ENCODE data around the gene SLC6A7.

SLC6A7 gene

GRCh38 chr5:150175536-150175935 is 14.3 kb upstream of the SLC6A7 start:
- DNase-seq, result no peak

GRCh38 chr5:150176745-150177477 is 13.0 kb upstream of the SLC6A7 start:
- DNase-seq, result no peak

GRCh38 chr5:150177721-150178120 is 12.1 kb upstream of the SLC6A7 start:
- no peak for DNase-seq

GRCh38 chr5:150178262-150178661 is 11.6 kb upstream of the SLC6A7 start:
- DNase-seq, result no peak

GRCh38 chr5:150179019-150179620 is 10.7 kb upstream of the SLC6A7 start:
- DNase-seq, result no peak

- no peak for DNase-seq
Observed at GRCh38 chr5:150180241-150181026, 9.4 kb upstream of the SLC6A7 start.

GRCh38 chr5:150181027-150181426 is 8.8 kb upstream of the SLC6A7 start:
- DNase-seq, result no peak

GRCh38 chr5:150181766-150182545 is 7.9 kb upstream of the SLC6A7 start:
- no peak for DNase-seq

- DNase-seq, result no peak
Observed at GRCh38 chr5:150182774-150183173, 7.1 kb upstream of the SLC6A7 start.

- DNase-seq, result no peak
Observed at GRCh38 chr5:150183436-150183835, 6.4 kb upstream of the SLC6A7 start.

GRCh38 chr5:150184006-150184405 is 5.9 kb upstream of the SLC6A7 start:
- no peak for DNase-seq

GRCh38 chr5:150184990-150185912 is 4.6 kb upstream of the SLC6A7 start:
- DNase-seq, result no peak

GRCh38 chr5:150186137-150186536 is 3.7 kb upstream of the SLC6A7 start:
- no peak for DNase-seq

GRCh38 chr5:150186897-150187296 is 3.0 kb upstream of the SLC6A7 start:
- no peak for DNase-seq

- DNase-seq, result no peak
Observed at GRCh38 chr5:150188146-150188842, 1.6 kb upstream of the SLC6A7 start.

GRCh38 chr5:150189326-150189725 is 536 bp upstream of the SLC6A7 start:
- no peak for DNase-seq

GRCh38 chr5:150190503-150190979 is 679 bp downstream of the SLC6A7 start:
- DNase-seq, result no peak

- no peak for DNase-seq
Observed at GRCh38 chr5:150190987-150191386, 1.1 kb downstream of the SLC6A7 start.

- DNase-seq, result no peak
Observed at GRCh38 chr5:150192462-150192861, 2.6 kb downstream of the SLC6A7 start.

- DNase-seq, result no peak
Observed at GRCh38 chr5:150195736-150196485, 6.0 kb downstream of the SLC6A7 start.

All from NCI-H1436 (cell line).